ENCODE data around the gene MCOLN1. TPM values are rescaled to one million over a fixed set of nuclear protein-coding genes. Genes with fewer than 3 reads are reported as not detected.

MCOLN1 gene
- total RNA-seq, 2 experiments from 2014 or later = 17.7 to 18.8 TPM

DNA sequence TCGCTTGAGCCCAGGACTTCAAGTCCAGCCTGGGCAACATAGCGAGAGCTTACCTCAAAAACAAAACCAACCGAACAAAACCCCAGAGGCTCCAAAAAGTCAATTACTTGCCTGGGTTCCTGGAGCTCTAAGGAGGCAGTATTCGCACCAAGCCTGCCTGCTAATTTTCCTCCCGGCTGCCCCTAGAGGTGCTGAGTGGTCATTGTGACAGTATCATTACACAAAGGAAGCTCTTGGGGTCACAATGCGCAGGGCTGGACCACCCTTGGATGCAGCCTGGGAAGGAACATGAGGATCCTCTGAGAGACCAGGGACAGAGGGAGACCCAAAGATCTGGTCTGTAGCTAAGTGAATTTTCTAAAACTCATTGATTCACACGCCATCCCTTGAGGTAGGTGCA lies 25.1 kb upstream of the MCOLN1 start:
- ChIA-PET POLR2A (interaction anchor here (0.6 kb wide), 1 partner anchor 71 kb away, joined by 3 read pairs; no protein-coding TSS in a partner anchor), CTCF (interaction anchor here (0.5 to 1.6 kb wide), 5 partner anchors 26 to 357 kb away, joined by 3 to 4 read pairs (median 3); no protein-coding TSS in a partner anchor)

DNA sequence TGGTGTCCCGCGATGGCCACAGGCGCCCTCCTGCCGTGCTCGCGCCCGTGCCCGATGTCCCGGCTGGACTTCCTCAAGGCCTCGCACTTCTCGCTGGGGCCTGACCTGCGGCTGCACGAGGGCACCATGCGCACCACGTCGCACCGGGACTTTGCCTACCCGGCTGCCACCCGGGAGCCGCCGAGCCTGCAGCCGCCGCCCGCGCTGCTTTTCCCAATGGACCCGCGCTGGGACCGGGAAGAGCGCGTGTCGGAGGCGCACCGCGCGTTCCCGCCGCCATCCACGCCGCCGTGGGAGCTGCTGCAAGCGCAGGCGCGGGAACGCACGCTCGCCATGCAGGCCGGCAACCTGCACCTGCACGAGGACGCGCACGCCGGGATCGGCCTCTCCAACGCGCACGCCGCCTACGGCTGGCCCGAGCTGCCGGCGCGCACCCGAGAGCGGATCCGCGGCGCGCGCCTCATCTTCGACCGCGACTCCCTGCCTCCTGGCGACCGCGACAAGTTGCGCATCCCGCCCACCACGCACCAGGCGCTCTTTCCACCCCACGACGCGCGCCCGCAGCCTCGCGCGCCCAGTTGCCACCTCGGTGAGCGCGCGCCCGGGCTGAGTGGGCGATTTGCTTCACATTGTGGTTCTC lies 21.5 kb upstream of the MCOLN1 start:
- POLR2A ChIA-PET = interaction anchor here (0.6 to 0.9 kb wide), 2 partner anchors 10 to 36 kb away, joined by 3 to 5 read pairs; no protein-coding TSS in a partner anchor
- CTCF ChIA-PET = interaction anchor here (0.6 to 1.7 kb wide), 2 partner anchors 11 to 310 kb away, joined by 3 to 4 read pairs; no protein-coding TSS in a partner anchor

DNA sequence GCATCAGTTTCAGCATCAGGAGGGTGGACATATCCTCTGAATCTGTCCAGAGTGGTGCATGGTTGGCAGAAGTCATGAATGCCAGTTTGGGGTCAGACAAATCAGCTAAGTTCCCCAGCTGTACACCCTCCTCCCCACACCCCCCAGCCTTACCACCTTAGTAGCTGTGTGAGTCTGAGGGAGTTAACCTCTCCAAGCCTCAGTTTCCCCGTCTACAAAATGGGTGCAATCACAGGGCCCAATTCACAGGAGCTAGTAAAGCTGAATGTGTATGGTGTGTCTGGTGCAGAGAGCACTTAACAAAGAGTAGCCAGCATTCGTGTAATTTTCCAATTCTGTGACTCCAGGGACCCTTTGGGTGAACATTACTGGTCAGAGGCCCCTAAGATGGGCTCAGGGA lies 19.9 kb upstream of the MCOLN1 start:
- ChIA-PET CTCF (interaction anchor here (1.0 kb wide), 1 partner anchor 19 kb away, joined by 3 read pairs; no protein-coding TSS in a partner anchor), POLR2A (no interaction called here)

DNA sequence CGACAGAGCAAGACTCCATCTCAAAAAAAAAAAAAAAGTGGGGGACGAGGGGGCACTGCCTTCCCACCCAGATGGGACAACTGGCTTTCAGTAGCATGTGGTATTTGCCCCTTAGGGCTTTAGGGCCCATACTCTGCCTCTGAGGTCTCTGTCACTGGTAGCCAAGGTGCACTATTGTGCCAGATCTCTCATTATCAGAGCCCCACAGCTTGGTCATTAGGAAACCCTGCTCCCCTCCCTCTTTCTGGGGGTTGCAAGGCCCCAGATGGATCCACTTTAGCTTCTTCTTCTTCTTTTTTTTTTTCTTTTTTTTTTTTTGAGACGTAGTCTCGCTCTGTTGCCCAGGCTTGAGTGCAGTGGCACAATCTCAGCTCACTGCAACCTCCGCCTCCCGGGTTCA lies 17.7 kb upstream of the MCOLN1 start:
- ChIA-PET POLR2A (no interaction called here), CTCF (no interaction called here)

DNA sequence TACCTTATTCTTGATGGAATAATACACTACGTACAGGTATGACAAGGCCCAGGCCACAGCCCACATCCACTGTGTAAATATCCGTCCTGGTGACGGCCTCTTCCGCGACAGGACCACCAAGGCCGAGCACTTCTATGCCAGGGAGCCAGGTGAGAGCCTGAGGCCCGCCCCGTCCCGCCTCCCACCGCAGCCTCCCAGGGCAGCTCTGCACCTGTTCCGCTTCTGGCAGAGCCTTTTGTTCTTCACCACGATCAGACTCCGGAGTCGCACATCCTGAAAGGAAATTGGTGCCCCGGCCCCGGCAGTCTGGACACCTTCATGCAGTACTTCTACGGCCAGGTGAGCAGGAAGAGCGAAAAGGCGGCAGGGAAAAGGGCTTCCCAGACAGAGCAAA lies 17.1 kb upstream of the MCOLN1 start:
- ChIA-PET POLR2A (no interaction called here), CTCF (no interaction called here)

DNA sequence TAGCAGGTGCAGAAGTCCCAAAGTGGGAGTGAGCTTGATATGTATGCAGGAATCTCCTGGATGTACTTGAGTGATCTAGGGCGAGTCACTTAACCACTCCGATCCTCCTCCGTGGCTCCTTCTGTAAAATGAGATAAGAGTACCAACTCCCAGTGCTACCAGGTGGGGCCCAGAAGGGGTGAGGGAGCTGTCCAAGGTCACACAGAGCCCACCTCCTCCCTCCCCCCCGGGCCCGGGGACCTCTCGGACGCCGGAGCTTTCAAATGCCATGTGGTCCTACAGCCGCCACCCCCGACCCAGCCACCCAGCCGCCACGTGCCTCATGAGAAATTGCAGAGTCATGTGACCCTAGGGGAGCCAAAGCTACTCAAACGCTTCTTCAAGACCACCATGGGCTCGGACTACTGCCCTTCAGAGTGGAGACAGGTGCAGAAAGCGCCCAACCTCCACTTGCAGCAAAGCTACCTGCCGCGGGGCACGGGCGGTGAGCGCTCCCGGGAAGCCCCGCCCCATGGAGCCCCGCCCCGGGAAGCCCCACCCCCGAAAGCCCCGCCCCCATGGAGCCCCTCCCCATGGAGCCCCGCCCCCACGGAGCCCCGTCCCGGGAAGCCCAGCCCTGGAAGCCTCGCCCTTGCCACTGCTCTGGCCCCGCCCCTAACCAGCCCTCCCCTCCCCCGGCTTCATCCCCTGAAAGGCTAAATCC lies 16.6 kb upstream of the MCOLN1 start:
- CTCF ChIA-PET = no interaction called here
- POLR2A ChIA-PET = no interaction called here

DNA sequence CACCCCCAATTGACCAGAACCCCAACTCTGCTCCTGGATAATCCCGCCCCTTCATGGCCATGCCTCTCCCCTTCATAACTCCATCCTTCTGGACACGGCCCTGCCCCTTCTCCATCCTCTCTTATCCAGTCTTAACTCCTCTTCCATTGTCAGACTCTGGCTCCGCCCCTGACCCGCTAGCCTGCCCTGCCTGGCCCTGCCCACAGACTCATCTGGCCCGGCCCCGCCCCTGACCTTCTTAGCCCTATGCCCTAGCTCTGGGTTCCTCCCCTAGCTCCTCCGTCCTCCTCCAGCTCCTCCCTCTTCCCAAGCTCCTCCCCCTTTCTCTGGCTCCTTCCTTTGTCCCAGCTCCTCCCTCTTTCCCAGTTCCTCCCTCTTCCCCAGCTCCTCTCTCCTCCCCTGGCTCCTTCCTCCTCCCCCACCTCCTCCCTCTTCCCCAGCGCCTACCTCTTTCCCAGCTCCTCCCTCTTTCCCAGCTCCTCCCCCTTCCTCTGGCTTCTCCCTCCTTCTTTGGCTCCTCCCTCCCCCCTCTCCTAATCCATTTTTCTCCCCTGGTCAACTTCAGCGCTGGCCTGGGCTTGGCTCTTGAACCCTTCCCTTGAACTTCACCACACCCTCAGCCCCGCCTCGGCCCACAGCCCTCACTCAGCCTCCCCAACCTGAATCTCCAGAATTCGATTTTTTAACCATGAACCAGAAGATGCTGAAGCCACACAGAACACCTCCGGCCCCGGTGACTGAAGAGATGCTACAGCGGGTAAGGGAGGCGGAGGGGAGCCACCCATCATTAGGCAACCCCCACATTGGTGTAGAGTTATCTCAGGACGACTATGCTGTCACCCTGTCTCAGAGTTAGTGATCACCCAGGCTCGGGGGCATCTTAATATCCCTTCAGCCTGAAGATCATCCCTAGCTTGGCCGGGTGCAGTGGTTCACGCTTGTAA lies 15.8 kb upstream of the MCOLN1 start:
- ChIA-PET CTCF (no interaction called here), POLR2A (no interaction called here)

DNA sequence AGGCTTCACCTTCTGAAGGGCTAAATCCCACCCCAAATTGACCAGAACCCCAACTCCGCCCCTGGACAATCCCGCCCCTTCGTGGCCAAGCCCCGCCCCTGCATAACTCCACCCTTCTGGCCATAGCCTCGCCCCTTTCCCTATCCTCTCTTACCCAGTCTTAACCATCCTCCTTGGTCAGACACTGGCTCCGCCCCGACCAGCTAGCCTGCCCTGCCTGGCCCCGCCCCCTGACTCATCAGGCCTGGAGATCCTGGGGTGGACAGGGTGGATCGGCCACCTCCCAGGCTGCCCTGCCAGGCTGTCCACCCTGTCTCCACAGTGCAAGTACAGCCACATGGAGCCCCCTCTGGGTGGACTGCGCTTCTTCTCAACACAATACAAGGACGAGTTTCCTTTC lies 14.5 kb upstream of the MCOLN1 start:
- ChIA-PET POLR2A (no interaction called here), CTCF (no interaction called here)

DNA sequence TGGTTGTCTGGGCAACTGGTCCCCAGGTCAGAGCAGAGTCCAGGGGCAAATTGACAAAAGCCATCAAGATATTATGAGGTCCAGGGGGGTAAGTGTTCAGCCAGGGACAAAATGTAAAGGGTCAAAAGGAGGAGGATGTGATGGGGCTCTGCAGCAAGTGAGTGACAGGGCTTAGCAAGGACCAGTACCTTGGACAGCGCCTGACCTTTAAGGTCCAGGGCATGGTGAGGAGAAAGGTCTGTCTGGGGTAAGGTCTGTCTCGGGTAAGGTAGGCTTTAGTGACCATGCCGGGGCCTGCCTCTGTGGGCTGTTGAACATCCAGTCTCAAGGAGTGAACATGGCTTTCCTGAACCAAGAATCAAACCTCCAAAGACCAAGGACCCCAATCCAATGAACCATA lies 12.8 kb upstream of the MCOLN1 start:
- CTCF ChIA-PET = no interaction called here
- POLR2A ChIA-PET = no interaction called here

DNA sequence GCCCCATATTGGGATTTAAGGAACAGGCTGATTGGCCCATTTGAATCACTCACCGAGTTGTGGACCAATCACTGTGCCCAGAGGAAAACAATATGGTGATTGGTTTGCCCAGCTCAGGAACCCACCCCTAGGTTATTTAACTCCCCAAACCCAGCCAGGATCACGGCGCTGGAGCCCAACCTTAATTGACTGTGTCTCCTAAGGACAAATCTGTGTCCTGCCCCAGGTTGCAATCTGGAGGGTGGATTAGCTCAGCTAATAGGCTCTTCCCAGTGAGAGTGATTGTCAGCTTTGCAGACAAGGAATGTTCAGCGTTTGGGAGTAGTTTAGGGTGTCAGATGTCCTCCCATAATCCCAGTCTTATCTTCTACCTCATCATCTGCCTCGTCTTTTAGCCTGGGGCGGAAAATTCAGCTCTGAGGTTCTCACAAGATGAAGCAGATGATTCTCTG lies 10.0 kb upstream of the MCOLN1 start:
- CTCF ChIA-PET = no interaction called here
- POLR2A ChIA-PET = interaction anchor here (0.6 kb wide), 1 partner anchor 87 kb away, joined by 3 read pairs; no protein-coding TSS in a partner anchor

DNA sequence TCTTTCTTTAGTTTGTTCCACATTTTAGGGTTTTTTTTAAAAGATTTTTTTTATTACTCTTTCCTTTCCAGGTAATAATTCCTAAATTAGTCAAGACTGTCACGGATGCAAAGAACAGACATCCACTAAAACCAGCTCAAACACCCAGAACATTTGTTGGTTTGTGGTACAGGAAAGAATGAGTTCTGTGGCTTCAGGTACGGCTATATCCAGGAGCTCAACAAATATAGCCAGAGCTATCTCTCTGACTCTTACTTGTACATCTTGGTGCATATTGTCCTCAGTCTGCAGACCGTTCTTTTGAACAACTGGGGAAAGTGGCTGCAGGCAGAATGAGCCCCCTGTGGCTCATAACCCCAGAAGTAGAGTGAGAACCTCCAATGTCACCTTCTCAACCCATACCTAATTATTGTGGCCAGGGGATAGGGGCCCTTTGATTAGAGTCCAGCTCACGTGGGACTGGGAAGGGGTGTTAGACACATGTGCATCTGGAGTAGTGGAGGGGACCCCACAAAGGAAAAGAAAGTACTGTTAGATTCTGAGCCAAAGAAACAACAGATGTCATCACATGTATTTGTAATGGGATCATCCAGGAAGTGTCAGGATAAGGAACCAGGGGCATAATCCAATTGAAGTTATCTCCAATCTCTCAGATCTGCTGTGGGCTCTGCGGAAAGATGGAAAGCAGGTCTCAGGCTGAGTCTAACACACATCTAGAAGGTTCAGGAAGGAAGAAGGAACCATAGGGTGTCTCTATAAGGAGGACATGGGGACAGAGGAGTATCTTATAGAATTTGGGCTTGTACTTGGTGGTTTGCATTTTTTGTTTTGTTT lies 8.4 kb upstream of the MCOLN1 start:
- ChIA-PET CTCF (interaction anchor here (0.6 kb wide), 1 partner anchor 55 kb away, joined by 3 read pairs; no protein-coding TSS in a partner anchor), POLR2A (no interaction called here)

DNA sequence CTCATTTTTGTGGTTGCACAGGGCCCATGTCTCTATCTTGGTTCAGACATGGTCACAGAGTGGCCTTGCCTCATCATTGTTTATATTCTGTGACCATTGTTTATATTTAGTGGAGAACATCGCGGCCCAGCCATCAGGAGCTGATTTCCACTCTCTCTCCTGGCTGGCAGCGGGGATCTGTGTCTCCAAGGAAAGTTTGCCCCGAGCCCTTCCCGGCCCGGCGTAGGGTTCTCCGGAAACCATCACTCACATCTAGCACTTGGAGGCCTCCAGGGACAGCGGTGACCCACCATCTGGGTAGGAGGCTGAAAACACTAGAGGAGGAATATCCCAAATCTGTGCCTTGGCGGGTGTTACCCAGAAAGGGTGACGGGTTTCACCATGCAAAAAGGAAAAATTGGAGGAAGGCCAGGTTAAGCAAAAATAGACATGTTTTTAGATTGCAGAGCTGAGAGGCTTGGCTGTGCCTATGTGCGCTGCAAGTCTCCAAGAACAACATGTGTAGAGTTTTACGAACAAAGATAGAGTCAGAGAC lies 7.2 kb upstream of the MCOLN1 start:
- ChIA-PET CTCF (no interaction called here), POLR2A (no interaction called here)

DNA sequence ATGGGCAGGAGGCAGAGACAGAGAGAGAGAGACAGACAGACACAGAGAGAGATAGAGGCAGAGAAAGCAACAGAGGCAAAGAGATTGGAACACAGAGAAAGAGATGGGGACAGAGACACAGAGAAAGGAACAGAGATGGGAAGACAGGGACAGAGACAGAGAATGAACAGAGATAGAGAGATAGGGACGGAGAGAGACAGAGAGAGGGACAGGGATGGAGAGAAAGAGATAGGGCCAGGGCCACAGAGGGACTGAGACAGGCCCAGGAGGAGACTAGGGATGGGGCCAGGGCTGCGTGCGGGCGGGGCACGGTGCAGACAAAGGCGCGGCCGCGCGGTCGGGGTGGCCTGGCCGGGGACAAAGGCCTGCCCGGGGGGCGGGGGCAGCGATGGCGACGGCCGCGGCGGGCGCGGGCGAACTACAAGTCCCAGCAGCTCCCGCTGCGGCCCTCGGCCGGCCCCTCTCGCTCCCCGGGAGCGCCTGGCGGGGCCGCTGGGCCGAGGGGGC lies 6.7 kb upstream of the MCOLN1 start, which contains the start of gene ZNF358:
Gene ZNF358, plus strand, starts transcription at position 459 of the 507 bp plus-strand sequence. CDS start 3,140 bp downstream, outside the sequence.
- POLR2A ChIA-PET = no interaction called here
- CTCF ChIA-PET = no interaction called here

DNA sequence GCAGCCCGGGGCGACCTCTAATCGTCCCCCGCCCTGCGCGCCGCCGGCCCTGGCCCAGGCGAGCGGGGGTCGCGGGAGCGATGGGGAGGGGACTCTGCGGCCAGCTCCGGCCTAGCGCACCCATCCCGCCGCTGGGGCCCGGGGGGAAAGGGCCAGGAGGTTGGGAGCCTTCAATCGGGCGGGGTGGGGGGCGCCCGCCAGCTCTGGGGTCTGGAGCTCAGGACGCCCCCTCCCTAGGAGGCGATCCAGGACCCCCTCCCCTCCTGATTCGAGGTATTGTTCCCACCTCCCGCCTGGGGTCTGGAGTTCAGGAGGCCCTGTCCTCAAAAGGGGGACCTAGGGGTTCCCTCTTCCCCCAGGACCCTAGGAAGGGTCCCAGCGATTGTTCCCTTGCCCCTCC lies 6.1 kb upstream of the MCOLN1 start:
- CTCF ChIA-PET = no interaction called here
- POLR2A ChIA-PET = no interaction called here

DNA sequence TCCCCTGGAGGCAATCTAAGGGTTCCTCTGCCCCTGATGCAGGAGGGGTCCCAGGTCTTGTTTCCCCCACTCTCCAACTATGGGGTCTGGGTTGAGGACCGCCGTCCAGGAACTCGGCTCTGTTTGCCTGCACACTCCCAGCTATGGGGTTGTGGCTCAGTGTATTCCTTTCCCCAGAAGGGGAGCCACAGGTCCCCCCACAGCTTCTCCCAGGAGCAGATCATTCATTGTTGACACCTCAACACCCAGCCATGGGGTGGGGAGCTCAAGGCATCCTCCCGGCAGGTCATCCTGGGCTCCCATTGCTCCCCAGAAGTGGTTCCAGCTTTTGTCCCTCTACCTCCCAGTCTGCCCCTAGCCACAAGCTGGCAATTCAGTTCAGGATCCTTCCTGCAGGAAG lies 5.5 kb upstream of the MCOLN1 start:
- ChIA-PET POLR2A (no interaction called here), CTCF (interaction anchor here (0.5 kb wide), 1 partner anchor 143 kb away, joined by 3 read pairs; no protein-coding TSS in a partner anchor)

DNA sequence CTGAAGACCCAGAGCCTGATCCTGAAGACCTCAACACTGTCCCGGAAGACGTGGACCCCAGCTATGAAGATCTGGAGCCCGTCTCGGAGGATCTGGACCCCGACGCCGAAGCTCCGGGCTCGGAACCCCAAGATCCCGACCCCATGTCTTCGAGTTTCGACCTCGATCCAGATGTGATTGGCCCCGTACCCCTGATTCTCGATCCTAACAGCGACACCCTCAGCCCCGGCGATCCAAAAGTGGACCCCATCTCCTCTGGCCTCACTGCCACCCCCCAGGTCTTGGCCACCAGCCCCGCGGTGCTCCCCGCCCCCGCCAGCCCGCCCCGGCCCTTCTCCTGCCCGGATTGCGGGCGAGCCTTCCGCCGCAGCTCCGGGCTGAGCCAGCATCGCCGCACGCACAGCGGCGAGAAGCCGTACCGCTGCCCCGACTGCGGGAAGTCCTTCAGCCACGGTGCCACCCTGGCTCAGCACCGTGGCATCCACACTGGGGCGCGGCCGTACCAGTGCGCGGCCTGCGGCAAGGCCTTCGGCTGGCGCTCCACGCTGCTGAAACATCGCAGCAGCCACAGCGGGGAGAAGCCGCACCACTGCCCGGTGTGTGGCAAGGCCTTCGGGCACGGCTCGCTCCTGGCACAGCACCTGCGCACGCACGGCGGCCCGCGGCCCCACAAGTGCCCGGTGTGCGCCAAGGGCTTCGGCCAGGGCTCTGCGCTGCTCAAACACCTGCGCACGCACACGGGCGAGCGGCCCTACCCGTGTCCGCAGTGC lies 2.9 kb upstream of the MCOLN1 start:
- ChIA-PET POLR2A (interaction anchor here (0.6 kb wide), 1 partner anchor 139 kb away, joined by 3 read pairs; no protein-coding TSS in a partner anchor), CTCF (interaction anchor here (0.6 kb wide), 1 partner anchor 175 kb away, joined by 4 read pairs; no protein-coding TSS in a partner anchor)
